Occipital lobe (tissue), 2 donors: ENCODE data around the gene GPR183. TPM values are rescaled to one million over a fixed set of nuclear protein-coding genes. Genes with fewer than 3 reads are reported as not detected.

ENCODE experiments used
- DNase-seq: peaks from one replicate; lab custom pipeline; 2025; lab: John Stamatoyannopoulos, UW
- total RNA-seq: library from RNA; depleted of rRNA; stranded (reverse); fragments of >200 nt; gene quantifications from one replicate; pipeline ENCODE4 v1.2.3, GENCODE V29; 2014

GPR183 gene
- total RNA-seq, 1 donor from 2014 or later: 3.1 TPM

DNA sequence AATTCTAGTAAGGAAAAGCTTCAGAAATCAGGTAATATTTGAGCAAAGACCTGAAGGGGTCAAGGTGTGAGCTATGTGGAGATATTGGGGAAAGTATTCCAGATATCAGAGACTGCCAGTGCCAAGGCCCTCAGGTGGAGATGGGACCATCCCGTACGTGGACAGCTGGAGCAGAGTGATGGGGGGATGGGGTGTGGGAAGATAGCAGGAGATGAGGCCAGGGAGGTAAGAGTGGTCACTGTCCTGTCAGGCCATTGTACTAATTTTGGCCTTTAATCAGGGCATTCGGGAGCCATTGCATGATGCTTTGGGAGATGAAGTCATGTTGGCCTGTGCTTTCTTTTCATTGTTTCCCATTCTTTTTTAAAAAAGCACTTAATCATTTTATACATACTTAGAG, 36.0 kb downstream of the GPR183 start:
- DNase-seq: no peak

DNA sequence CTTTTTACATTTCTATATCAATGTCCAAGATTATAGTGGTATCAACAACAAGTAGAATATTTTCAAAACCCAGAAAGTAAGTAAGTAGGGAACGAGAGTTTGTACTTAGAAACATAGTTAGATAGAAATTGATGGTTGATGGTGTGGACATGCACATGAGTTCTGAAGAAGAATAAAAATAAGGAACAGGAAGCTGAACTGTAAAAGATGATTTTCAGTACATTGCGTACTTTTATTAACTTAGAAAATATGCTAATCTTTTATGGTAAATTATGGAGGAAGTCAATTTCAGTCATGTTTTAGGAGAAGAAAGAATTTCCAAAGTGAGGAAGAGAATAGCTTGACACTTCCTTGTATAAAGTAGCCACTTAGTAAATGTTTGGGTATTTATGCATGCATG, 36.7 kb downstream of the GPR183 start:
- no peak for DNase-seq

DNA sequence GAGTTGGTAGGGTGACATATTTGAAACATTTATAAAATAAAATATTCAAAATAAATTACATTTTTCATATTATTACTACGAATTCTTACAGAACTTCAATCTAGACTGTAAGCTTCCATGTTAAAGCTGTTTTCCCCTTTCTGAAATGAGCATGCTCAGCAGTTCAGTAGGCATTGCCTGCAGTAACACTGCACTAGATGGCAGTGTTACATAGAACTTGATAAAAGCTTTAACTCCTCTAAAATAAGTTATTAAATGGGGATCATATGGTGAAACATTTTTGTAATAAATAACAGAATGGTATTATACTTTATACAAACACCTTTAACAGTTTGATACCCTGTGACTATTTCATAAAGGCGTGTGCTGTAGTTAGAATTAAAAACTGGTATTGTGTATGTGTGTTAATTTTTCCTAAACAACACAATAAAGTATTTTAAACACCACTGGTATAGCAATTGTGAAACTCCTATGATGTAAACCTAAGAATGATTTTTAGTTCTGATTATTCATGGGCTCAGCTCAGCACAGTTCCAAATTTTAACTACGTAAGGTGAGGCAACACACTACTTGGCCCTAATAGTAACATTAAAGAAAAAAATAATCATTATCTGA, 37.5 kb downstream of the GPR183 start:
- DNase-seq: no peak

DNA sequence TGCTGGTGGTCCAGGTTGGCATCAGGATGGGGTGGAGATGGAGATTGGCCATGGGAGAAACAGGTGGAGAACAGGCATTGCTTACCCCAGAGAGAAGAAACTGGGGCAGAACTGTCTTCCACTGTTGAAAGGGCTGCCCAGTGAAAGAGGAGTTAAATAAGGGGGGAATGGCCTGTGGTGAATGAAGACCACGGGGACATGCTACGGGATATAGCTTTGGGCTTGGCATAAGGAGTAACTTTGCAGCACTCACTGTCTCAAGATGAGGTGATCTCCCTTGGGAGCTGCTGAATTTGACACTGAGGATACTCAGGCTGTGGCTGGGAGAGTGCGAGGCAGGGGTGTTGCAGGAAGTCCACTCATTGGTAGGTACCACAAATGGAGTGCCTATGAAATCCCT, 38.4 kb downstream of the GPR183 start:
- DNase-seq: no peak

DNA sequence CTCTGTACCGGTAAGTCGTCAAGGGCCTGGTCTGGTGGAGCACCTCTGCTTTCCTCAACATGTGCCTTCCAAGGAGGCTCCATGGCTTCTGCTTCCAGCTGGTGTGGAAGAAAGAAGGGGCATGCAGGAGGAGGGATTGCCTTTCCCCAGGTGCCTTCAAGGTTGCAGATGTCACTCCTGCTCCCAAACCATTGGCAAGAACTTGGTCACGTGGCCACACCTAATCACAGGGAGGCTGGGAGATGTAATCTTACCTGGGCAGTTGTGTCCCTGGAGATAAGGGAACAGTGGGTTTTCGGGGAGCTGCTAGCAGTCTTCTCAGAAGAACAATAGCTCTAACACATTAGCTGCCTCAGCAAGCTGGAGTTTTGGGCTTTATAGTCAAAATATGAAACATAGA, 39.3 kb downstream of the GPR183 start:
- no peak for DNase-seq

DNA sequence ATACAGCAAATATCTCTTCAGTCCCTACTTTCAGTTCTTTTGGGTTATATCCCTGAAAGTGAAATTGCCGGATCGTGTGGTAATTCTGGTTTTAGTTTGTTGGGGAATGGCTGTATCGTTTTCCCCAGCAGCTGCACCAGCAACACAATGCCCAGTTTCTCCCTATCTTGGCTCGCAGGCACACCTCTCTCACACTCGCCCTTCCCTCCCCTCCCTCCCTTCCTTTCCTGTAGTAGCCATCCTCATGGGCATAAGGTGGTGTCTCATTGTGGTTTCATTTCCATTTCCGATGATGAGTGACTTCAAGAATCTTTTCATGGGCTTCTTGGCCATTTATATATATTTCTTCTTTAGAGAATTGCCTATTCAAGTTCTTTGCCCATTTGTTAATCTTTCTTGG, 40.4 kb downstream of the GPR183 start:
- DNase-seq: no peak

DNA sequence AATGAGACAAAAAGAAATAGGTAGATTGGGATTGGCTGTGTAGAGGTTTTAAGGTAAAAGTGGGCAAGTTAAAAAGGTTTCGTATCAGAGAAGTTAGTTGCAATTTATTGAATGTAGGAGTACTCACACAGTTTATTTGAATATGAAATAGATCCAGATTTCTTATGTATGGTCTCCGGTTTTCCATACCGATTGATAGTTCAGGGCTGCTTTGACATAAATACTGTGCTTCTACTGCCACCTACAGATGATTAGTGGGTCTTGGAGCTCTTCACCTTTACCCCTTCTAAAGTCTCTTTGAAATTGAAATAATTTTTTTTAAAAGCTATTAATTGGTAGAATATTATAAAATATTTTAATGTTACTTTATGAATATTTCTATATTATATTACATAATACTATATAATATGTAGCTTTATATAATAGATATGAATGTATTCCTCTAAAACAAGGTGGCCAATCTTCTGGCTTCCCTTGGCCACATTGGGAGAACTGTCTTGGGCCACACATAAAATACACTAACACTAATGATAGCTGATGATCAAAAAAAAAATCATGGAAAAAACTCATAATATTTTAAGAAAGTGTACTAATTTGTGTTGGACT, 41.3 kb downstream of the GPR183 start:
- DNase-seq: no peak

DNA sequence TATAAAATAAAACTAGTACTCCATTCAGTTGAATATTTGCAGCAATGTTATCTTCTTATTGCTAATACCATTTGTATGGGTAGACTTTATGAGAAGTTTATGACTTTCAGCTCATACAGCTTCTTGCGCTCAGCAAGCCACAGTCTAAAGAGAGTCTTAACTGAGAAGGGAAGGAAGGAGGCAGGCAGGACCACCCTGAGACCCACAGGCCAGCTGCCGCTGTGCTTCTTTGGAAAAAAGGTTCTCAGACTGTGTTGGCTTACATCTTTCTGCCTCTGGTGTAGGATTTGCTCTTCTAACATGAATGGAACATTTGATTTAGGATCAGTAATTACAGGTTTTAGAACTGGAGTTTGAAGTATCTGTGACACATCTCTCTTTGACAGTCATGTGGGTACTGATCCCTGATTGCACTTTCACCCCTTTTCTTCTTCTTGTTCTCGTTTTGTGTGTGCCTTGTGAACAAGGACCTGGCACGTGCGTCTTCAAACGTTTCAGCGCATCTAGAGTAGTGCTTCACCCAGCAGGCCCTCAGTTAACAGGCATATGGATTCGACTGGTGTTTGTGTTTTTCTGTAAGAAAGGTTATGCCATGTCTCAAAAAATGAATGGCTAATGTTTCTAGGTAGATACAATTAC, 41.9 kb downstream of the GPR183 start:
- no peak for DNase-seq

DNA sequence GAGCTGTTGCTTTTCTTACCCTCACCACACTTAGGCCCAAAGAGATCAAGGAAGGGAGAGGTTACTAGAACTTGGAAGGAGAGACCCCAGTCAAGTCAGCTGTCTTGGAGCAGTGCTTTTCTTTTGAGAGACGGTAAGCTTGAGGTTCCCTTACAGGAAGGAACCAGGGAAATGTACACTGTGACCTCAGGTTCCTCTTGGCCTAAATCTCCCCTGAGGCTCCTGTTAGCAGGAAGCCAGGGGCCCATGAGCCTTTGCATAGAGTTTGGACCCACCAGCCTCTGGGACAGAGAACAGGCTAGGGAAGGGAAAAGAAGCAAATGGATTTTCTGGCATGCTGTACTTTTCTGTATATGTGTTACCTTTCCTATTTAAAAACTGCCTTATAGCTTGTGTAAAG, 43.1 kb downstream of the GPR183 start:
- no peak for DNase-seq

DNA sequence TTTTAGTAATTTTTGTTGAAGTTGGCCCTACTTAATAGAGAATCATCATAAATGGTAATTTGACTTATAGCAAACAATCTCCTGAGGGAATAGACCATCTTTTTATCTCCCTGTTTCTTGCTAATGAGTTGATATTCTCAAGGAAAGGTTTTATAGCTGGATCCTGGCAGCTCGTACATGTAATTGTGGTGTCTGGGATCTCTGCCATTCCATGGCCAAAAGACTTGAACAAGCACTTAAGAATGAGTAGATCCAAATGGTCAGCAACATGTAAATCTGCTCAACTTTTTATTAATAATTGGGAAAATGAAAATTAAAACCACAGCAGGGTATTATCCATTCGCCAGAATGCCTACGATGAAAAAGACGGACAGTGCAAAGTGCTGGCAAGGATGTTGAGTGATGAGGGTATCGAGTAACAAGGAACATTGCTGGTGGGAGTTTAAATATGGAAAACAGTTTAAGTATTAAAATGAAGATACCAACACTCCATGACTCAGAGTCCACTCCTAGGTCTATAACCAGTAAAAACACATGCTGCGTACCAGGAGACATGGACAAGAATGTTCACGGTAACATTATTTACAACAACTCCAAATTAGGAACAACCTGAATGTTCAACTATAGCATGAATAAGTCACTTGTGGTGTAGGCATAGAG, 43.9 kb downstream of the GPR183 start:
- DNase-seq: no peak

DNA sequence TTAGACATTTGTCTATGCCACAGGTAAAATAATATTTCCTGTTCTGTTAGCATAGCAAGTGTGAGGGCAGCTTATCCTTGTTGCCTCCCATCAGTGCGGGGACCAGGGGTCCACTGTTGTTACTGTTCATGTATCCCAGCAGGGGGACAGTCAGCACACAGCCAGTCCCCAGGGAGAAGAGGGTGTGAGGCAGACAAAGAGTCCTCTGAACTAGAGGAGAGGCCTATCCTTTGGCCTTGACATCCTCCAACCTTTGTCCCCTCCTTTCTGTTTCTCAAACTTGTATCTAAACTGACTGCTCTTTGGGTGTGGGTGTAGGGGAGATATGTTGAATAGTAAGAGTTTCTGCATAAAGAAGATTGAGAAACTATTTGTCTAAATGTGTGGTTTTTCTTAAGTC, 46.1 kb downstream of the GPR183 start:
- no peak for DNase-seq

DNA sequence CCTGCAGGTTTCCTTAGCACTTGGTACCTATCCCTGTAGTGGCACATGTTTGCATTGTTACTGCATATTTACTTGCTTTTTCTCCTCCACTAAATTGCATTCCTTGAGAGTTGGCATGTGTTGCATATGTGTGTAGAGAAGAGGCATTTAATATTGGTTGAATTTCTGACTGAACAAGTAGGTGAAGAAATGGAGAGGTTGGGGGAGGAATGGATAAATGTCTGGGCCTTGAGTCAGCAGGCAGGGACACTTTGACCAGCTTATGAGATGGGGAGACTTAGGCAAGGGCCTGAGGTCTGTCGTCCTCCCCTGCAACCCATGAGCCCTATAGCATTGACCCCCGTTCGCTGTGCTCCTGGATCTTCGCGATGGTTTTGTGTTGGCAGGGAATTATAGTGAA, 47.0 kb downstream of the GPR183 start:
- DNase-seq: no peak

DNA sequence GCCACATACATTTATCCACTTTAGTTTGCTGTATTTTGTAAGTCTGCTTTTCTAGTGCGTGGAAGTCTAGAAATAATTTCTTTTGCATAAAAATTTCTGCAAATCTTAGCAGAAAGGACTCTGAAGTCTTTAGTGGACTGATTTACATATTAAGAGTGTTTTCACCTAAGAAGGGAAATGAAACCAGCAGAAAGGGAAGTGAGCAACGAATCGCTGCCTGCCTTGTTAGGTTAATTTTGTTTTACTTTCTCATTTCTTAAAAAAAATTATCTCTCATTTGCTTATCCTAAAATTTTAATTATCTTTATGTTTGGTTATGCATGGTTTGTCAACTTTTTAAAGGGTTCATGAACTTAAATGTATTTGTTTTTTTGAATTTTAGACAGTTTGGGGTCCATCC, 48.3 kb downstream of the GPR183 start:
- DNase-seq: no peak

DNA sequence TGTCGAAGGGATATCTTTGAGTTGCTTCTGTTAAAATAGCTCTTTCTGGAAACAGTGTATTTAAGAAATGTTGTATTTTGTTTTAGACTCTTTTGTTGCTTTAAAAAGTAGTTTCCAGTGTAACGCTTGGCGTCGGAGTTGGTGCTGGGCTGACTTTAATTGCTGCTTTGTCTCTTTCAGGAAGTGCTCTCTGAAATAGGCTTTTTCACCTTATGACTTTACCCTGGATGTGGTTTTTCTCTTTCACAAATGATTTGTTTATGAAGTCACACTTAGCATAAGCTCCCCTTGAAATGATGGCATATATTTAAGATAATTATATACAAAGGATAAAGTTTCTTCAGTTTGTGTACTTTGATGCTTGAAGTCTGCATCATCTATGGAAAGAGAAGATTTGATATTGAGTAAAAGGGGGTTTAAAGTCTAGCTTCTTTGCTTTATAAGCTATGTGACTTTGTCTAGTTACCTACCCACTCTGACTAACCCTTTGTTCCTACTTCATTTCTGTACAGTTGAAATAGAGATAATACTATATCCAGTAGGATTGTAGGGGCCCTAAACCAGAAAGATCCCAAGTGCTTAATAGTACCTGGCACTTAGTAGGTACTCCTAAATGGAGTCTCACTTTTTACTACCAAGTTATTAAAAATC, 48.9 kb downstream of the GPR183 start, which contains the start of gene GPR18:
Gene GPR18, minus strand, starts transcription at position 170 of the 651 bp plus-strand sequence. CDS start 2,507 bp downstream, outside the sequence.
- DNase-seq: no peak

DNA sequence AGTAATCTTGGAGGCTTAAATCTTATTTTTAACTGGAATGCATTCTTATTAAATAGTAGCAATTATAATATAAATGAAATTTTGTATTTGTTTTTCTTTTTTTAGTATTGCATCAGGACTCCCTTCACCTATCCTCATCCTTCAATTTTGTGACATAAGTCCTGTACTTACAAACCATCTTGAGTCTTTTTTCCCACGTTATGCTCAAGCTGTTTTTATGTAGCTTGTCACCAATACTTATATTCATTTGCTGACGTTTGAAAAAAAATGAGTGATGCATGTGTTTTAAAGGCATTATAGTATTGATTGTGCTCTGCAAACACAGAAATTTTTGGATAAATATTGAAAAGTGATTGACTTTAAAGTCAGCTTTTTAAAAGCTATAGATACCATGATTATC, 49.9 kb downstream of the GPR183 start:
- no peak for DNase-seq

DNA sequence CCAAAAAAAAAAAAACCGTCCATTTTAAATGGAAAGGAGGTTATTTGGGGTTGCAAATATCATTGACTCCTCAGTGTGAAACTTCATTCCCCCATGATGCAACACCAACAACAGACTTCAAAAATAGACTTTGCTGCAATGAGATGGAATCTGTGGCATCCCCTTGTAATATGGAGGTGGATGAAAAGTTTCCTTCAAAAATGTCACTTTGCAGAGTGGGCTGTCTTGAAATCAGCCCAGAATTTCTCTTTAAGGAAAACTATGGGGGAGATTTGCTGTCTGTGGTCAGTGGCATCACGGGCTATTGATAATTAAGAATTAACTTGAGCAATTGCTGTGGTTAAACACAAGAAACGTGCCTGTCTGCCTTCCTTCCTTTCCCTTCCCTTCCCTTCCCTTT, 50.5 kb downstream of the GPR183 start:
- DNase-seq: no peak

DNA sequence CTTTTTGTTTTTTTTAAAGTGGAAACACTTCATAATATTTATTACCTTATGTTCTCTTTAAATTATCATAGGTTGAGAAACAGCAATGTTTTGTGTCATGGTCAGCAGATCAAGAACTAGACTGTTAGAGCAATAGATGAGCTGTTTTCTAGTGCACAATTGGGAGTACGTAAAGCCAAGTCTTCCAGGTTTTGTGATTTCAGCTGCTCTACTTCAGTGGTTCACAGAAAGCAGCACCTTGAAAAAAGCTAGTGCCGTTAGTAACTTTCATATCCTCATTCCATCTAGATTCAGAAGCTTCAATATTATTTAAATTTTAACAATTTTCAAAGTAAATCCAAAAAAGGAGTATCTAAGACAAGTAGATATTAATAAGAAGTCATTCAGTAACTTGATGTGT, 50.9 kb downstream of the GPR183 start:
- DNase-seq: no peak

DNA sequence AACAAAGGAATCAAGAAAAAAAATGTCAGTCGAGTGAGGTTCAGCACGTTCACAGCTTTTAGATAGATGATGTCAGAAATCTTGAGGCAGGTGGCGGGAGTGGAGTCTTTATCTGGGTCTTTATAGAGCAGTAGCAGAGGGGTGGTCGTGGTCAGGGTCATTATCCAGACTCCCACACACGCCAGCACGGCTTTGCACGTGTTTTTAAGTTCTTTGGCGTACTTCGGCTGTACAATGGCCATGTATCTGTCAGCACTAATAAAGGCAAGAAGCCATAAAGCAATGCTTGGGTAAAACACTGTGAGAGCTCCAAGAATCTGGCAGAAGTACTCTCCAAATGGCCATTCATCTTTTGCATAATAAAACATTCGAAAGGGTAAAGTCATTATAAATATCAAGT, 51.9 kb downstream of the GPR183 start:
- no peak for DNase-seq

DNA sequence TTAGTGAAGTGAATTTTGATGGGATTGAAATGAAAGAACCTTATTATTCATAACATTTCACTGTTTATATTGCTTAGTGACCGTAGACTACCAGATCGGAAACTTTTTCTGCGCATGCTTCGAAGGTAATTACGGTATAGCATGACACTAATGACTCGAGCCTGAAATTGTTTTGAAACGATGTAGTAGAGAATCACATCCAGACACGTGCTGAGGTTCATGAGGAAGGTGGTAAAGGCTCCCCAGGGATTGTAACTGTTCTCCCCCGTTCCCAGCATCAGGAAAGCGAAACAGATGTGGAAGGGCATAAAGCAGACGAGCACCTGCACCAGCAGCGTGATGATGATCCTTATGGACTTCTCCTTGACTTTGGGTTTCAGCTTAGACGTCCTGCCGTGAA, 52.4 kb downstream of the GPR183 start:
- DNase-seq: no peak

DNA sequence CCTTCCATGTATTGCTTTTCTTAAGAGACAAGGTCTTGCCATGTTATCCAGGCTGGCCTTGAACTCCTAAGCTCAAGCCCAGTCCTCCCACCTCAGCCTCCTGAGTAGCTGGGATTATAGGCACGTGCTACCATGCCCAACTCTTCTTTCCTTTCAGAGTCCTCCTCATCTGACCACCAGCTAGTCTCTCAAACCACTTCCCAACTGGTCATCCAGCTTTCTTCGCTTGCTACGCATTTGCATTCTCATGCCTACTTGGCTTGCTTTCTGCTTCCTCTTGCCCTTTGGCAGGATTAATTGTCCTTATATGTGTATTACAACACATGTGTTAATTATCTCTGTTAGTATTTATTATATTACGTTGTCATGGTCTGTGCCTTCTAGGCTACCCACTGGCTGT, 55.3 kb downstream of the GPR183 start:
- no peak for DNase-seq

DNA sequence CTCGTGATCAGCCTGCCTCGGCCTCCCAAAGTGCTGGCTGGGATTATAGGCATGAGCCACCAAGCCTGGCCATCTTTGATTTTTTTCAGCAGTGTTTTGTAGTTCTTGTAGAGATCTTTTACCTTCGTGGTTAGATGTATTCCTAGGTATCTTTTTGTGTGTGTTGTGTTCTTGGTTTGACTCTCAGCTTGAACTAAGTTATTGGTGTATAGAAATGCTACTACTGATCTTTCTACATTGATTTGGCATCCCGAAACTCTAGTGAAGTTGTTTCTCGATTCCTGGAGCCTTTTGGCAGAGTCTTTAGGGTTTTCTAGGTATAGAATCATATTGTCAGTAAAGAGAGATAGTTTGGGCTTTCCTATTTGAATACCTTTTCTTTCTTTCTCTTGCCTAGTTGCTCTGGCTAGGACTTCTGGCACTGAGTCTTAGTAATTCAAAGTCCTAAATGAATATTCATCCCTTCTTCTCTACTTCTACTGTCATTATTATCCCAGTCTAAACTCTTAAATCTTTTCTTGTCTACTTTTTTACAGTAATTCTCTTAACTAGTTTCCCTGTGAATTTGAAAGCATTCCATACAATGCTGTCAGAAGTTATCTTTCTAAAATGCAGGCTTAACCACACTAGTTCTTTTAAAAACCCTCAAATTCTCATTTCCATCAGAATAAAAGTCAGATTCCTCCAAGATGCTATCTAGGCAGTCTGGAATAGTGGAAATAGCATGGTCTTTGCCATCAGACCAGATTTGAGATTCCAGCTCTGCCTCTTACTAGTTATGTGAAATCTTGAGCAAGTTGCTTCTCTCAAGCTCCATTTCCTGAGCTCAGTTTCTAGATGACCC, 56.0 kb downstream of the GPR183 start:
- no peak for DNase-seq
